Kidney (tissue), 14 donors: Measurements from ENCODE around the gene DIABLO. TPM values are rescaled to one million over a fixed set of nuclear protein-coding genes. Genes with fewer than 3 reads are reported as not detected.

Source experiments
- DNase-seq, 5 donors: peaks; one replicate each; pipeline ENCODE4 v3.0.0-alpha.2; 2013 to 2020
- FAIRE-seq: peaks from 2 replicates; lab custom pipeline; 2012; peaks lifted over from hg19 to GRCh38; lab: Jason Lieb, UNC
- H3K27ac ChIP-seq, 2 donors: one replicate each; pipeline ENCODE4 v1.7.0; 2013; ENCODE audit warnings: low read depth in 2 of 2, low read length in 2 of 2, inconsistent platforms in 1 of 2
- H3K27me3 ChIP-seq: one replicate; pipeline ENCODE4 v1.7.1; 2013; ENCODE audit warnings: low read length, inconsistent platforms; ENCODE audit not compliant: control insufficient read depth, insufficient read depth
- H3K36me3 ChIP-seq, 3 donors: one replicate each; pipeline versions ENCODE4 v1.7.0 to v1.7.1; 2013; ENCODE audit warnings: low read length in 3 of 3, control low read depth in 1 of 3, inconsistent platforms in 1 of 3; ENCODE audit not compliant: insufficient read depth in 3 of 3, control insufficient read depth in 2 of 3
- H3K4me1 ChIP-seq, 3 donors: one replicate each; pipeline versions ENCODE4 v1.7.0 to v1.7.1; 2013; ENCODE audit warnings: low read length in 3 of 3, inconsistent platforms in 1 of 3, low read depth in 1 of 3; ENCODE audit not compliant: control insufficient read depth in 2 of 3, insufficient read depth in 2 of 3
- H3K4me3 ChIP-seq, 3 donors: one replicate each; pipeline versions ENCODE4 v1.7.0 to v1.8.1; 2013; ENCODE audit warnings: low read length in 3 of 3, control low read depth in 1 of 3, inconsistent platforms in 1 of 3
- H3K9ac ChIP-seq, 3 donors: one replicate each; pipeline versions ENCODE4 v1.7.0 to v1.7.1; 2013; ENCODE audit warnings: low read length in 3 of 3, control low read depth in 1 of 3, inconsistent platforms in 1 of 3
- H3K9me3 ChIP-seq, 3 donors: one replicate each; pipeline versions ENCODE4 v1.7.0 to v1.7.1; 2013; ENCODE audit warnings: low read length in 3 of 3, control low read depth in 1 of 3, inconsistent platforms in 1 of 3; ENCODE audit not compliant: control insufficient read depth in 2 of 3, insufficient read depth in 1 of 3
- intact Hi-C: fragments of 100-400 bp; cut with DNase I; formaldehyde crosslinking; loops from one replicate; pipeline ENCODE4 v1.11.1; 2022
- polyA plus RNA-seq: library from polyadenylated mRNA; stranded (reverse); fragments of 350-450 nt; fragmentation: Illumina TruSeq; extraction: RNeasy Lipid Tissue Mini Kit (QIAGEN cat#74804); gene quantifications from one replicate; pipeline ENCODE4 v1.2.3, GENCODE V29; 2014; ENCODE audit warnings: low read depth, low replicate concordance; ENCODE audit not compliant: insufficient read depth
- total RNA-seq: library from RNA; stranded (reverse); fragmentation: NEBNext Ultra II Directional; extraction: Animal tissue kit (Norgen Biotek cat#: 25700); gene quantifications from one replicate; pipeline ENCODE4 v1.2.1, GENCODE V29; 2021
- TF ChIP-seq, protein P1 (sequence below): IDR thresholded peaks from 3 replicates; pipeline ENCODE4 v1.5.1; 2012; ENCODE audit warnings: mild to moderate bottlenecking, moderate library complexity, borderline replicate concordance; ENCODE audit not compliant: insufficient read depth; ENCODE audit errors: extremely low read depth
- donor health status: control.
- donor health status: control.
- donor health status: control.
- donor health status: control.
- donor health status: control.
- donor health status: DM: yes; HTN: yes; CAD: no.
- donor health status: Normal renal cell carcinoma (clear cell type).

Gene DIABLO
- total and polyA plus RNA-seq, 2 donors from 2014 or later = 43.7 to 97.7 TPM

DNA sequence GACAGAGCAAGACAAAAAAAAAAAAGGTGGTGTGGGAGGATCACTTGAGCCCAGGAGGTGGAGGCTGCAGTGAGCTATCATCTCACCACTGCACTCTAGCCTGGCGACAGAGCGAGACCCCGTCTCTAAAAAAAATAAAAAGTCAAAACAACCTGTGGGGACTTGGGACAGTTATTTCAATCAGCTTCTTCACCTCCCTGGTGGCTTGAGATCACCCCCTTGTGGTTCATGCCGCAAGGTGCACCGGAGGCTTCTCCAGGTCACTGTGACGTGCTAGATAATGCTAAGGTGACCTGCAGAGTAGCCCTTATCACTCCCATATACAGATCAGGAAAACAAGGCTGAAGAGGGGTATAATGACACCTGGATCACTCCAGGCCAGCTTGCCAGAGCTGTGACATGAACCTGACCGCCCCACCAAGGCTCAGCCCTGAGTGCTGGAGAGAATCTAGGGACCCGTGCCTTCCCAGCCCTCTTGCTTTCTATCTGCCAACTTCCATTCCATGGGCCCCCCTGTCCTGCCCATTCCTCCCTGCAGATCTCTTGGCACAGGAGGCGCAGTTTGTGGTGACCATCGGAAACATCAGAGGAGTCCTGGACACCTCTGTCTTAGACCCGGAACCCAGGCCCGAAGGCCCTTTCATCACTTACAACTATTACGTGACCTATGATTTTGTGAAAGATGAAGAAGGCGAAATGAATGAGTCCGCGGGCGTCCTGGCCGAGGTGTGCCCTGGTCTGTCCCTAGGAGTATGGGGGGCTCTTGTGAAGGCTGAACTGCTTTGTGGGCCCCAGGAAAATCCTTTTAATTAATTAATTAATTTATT is 34.8 kb downstream of the DIABLO start:
- TF ChIP-seq, protein P1, sequence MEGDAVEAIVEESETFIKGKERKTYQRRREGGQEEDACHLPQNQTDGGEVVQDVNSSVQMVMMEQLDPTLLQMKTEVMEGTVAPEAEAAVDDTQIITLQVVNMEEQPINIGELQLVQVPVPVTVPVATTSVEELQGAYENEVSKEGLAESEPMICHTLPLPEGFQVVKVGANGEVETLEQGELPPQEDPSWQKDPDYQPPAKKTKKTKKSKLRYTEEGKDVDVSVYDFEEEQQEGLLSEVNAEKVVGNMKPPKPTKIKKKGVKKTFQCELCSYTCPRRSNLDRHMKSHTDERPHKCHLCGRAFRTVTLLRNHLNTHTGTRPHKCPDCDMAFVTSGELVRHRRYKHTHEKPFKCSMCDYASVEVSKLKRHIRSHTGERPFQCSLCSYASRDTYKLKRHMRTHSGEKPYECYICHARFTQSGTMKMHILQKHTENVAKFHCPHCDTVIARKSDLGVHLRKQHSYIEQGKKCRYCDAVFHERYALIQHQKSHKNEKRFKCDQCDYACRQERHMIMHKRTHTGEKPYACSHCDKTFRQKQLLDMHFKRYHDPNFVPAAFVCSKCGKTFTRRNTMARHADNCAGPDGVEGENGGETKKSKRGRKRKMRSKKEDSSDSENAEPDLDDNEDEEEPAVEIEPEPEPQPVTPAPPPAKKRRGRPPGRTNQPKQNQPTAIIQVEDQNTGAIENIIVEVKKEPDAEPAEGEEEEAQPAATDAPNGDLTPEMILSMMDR = peak; percentile 88
- FAIRE-seq (no peak), DNase-seq (peak; percentile 44 to 77 (median 67))
- no peak overlapping the region for H3K4me3 ChIP-seq
- H3K9me3 ChIP-seq = no peaks in the 10 kb centered on the region
- intact Hi-C loops = no loop called here
- H3K36me3 ChIP-seq = no peaks in the 10 kb centered on the region
- H3K27ac ChIP-seq = no peak overlapping the region
- no peak overlapping the region for H3K9ac ChIP-seq
- no peaks in the 10 kb centered on the region for H3K4me1 ChIP-seq
- H3K27me3 ChIP-seq = no peaks in the 10 kb centered on the region

DNA sequence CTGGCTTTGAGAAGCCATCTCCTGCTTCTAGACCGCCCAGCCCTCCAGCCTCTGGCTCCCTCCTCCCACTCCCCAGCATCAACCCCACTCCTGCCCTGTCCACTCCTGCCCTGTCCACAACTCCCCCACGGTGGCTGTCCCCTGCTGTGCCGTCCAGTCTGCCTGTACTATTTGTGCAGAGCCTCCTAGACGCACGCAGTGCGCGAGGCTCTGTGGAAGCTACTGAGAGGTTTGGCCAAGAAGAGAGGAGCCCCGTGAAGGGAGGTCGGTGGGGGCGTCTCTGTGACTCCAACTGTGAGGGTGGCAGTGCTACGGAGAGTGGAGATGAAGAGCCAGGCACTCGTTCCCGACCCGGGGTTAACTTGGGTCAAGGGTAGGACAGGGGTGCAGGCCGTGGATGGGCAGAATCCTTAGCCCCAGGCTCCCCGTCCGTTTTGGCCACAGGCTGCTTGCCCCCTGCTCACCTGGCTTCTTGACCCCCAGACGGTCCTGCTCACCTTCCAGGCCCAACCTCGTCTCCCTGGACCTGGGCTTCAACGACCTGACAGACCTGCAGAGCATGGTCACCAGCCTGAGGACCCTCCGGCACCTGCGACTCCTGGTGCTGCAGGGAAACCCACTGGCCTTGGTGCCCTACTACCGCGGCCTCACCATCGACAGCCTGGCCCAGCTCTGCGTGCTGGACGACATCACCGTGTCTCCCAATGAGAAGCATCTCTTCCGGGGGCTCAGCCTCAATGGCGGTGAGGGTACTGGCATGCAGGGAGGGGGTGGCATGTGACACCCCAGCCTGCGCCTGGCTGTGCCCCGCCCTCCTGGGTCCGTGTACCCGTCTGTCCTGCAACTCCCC is 36.0 kb downstream of the DIABLO start:
- H3K36me3 ChIP-seq = no peaks in the 10 kb centered on the region
- H3K9me3 ChIP-seq = no peaks in the 10 kb centered on the region
- H3K4me3 ChIP-seq = no peak overlapping the region
- H3K27me3 ChIP-seq = no peaks in the 10 kb centered on the region
- H3K27ac ChIP-seq = no peak overlapping the region
- H3K4me1 ChIP-seq = no peaks in the 10 kb centered on the region
- TF ChIP-seq, protein P1 = no peak
- peak in 1 of 5 donors; percentile 65 for DNase-seq
- no peak for FAIRE-seq
- H3K9ac ChIP-seq = no peak overlapping the region
- intact Hi-C loops = no loop called here

DNA sequence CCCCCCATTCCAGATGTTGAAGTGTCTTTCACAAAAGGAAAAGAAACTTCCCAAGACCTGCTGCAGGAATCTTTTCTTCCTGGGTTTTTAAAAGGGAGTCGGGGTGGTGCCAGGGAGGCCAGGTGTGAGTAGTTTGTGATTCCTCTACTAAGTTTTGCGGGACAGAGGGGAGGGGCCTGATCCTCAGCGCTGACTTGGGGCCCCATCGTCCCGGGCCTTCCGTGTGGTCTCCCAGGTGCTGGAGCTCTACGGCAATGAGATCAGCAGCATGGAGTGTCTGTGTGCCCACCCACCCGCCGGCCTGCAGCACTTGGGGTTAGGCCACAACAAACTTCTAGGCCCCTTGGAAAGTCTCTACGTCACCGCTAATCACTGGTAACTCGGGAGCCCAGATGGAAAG is 38.4 kb downstream of the DIABLO start:
- TF ChIP-seq, protein P1 = no peak
- Histone ChIP-seq H3K9ac (no peak overlapping the region), H3K36me3 (no peaks in the 10 kb centered on the region), H3K4me3 (no peak overlapping the region), H3K4me1 (no peaks in the 10 kb centered on the region), H3K27me3 (no peaks in the 10 kb centered on the region), H3K27ac (no peak overlapping the region), H3K9me3 (no peaks in the 10 kb centered on the region)
- FAIRE-seq = no peak
- DNase-seq = no peak
- intact Hi-C loops = no loop called here
